ENCODE results near the gene HEPHL1.

DNA sequence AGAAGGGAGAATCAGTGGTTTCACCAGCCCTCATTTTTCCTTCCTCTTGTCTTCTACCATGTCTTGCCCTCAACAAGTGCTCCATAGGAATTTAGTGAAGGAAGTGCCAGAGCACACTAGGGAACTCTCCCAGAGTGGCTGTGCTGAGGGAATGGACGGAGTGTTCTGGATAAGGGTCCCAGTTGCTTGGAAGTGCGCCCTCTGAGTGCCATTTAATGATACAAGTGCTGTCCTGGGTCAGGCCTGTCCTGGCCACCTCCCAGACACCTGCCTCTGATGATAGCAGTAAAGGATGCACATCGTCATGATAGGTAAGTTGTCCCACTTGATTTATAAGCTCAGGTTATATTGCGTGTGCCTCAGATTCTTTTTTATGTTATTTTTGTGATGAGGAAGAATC lies 112.6 kb downstream of the HEPHL1 start:
- TF ChIP-seq, protein P1, sequence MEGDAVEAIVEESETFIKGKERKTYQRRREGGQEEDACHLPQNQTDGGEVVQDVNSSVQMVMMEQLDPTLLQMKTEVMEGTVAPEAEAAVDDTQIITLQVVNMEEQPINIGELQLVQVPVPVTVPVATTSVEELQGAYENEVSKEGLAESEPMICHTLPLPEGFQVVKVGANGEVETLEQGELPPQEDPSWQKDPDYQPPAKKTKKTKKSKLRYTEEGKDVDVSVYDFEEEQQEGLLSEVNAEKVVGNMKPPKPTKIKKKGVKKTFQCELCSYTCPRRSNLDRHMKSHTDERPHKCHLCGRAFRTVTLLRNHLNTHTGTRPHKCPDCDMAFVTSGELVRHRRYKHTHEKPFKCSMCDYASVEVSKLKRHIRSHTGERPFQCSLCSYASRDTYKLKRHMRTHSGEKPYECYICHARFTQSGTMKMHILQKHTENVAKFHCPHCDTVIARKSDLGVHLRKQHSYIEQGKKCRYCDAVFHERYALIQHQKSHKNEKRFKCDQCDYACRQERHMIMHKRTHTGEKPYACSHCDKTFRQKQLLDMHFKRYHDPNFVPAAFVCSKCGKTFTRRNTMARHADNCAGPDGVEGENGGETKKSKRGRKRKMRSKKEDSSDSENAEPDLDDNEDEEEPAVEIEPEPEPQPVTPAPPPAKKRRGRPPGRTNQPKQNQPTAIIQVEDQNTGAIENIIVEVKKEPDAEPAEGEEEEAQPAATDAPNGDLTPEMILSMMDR (IDR thresholded peaks at IDR 0.05), result no peak
- TF ChIP-seq POLR2AphosphoS5 (IDR thresholded peaks at IDR 0.05), result no peak
- TF ChIP-seq POLR2A (IDR thresholded peaks at IDR 0.05), result no peak
